ENCODE measurements around the gene C19orf44.
"Not testable (repeated sequence)": the region's sequence is repeated elsewhere in the genome, so short reads cannot be mapped to it uniquely, and the experiment has no call there.

Gene C19orf44

DNA sequence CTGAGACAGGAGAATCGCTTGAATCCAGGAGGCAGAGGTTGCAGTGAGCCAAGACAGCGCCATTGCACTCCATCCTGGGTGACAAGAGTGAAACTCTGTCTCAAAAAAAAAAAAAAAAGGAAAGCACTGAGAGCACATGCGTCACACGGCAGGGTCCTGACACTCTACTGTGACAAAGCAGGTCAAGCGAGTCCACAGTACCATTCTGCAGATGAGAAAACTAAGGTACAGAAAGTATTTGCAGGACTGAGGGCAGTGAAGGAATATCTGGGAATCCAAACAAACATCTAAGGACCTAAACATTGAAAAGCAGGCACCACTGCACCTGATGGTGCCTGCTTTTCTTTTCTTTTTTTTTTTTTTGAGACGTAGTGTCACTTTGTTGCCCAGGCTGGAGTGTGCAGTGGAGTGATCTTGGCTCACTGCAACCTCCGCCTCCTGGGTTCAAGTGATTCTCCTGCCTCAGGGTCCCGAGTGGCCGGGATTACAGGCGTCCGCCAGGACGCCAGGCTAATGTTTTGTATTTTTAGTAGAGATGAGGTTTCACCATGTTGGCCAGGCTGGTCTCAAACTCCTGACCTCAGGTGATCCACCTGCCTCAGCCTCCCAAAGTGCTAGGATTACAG, 29.3 kb upstream of the C19orf44 start:
- in situ Hi-C loops (cut with MboI; ENCODE audit: low sequenced_read_pairs): not testable (repeated sequence)

DNA sequence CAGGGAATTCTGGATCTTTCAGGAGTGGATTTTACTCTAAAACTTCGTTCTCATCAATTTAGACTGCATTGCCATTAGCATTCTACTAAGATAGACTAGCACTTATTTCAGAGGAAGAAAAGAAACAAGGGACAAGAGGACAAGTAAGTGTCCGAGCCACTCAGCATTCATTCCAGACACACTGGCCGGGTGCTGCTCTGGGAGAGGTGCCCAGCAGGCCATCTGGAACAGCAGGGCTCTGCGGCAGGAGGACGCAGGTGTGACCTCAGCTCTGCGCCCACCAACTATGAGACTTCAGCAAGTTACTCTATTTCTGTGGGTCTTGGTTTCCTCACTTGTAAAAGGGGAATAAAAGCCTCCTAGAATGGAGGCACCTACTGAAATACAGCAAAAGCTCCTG, 28.6 kb upstream of the C19orf44 start:
- in situ Hi-C loops (cut with MboI; ENCODE audit: low sequenced_read_pairs): no loop called here

DNA sequence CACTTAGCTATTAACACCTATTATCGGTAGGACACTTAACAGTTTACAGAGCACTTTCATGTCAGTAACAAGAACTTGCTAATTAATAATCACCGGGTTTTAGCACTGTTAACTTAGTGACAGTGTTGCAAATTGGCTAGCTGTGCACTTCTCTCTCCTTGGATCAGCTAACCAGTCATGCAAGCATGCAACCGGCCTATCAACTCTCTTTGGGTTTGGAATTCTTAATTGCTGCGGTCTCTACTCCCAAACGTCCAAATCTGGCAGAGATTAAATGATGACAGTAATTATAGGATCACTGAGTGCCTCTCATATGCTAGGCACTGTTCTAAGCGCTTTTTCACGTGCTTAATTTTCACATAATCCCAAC, 25.7 kb upstream of the C19orf44 start:
- in situ Hi-C loops (cut with MboI; ENCODE audit: low sequenced_read_pairs): no loop called here

DNA sequence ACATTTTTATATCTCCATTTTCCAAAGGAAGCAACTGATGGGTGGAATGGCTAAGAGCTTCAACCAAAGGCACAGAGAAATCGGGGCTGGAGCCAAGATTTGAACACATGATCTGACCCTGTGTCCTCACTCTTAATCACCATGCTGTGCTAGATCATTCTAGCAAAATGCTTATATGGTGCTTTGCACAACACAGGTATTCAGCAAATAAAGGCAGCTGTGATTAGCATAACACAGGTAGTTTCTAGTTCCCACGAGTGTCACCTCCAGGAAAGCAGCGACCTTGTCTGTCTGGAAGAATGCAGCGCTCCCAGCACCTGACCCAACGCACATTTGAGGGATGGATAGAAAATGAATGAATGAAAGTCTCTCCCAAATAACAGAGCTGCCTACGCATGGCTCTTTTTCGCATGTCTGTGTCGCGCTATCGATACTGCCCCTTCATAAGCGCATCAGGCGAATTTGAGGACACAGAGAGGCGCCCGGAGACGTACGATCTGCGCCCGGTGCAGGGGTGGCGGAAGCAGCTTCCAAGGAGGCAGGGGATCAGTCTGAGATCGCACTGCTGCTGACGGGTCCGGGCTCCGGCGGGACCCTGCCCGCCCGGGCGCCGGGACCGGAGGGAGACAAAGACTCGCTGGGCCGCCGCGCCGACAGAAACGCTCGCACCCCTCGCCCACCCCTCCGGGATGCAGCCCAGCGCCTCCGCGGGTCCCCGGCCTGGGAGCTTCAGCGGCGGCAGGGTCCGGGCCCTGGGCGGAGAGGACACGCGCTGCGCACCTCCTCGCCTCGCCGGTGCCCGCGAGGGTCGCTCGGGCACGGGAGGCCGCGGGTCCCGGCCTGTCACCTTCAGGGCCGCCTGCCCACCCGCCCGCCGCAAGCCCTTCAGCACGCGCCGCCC, 25.0 kb upstream of the C19orf44 start:
- in situ Hi-C loops (cut with MboI; ENCODE audit: low sequenced_read_pairs): no loop called here

DNA sequence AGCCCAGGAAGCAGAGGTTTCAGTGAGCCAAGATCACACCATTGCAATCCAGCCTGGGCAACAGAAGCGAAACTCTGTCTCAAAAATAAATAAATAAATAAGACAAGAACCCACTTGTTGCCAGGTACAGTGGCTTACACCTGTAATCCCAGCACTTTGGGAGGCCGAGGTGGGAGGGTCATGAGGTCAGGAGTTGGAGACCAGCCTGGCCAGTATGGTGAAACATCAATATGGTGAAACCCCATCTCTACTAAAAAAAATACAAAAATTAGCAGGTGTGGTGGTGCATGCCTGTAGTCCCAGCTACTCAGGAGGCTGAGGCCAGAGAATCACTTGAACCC, 23.7 kb upstream of the C19orf44 start:
- in situ Hi-C loops (cut with MboI; ENCODE audit: low sequenced_read_pairs): not testable (repeated sequence)

DNA sequence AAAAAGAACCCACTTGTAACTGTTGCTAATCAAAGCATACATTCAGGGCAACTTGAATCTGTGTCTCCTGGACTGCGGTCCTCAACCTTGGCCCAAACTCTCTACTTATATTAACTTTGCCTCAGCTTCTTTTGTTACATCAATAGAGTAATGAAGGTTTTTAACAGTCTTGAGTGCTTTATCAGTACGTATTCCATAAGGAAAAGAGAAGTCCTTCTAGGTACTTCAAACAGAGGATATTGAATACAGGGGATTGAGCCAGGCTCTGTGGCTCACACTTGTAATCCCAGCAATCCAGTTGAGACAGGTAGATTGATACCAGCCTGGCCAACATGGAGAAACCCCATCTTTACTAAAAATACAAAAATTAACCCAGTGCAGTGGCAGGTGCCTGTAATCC, 23.2 kb upstream of the C19orf44 start:
- in situ Hi-C loops (cut with MboI; ENCODE audit: low sequenced_read_pairs): no loop called here

DNA sequence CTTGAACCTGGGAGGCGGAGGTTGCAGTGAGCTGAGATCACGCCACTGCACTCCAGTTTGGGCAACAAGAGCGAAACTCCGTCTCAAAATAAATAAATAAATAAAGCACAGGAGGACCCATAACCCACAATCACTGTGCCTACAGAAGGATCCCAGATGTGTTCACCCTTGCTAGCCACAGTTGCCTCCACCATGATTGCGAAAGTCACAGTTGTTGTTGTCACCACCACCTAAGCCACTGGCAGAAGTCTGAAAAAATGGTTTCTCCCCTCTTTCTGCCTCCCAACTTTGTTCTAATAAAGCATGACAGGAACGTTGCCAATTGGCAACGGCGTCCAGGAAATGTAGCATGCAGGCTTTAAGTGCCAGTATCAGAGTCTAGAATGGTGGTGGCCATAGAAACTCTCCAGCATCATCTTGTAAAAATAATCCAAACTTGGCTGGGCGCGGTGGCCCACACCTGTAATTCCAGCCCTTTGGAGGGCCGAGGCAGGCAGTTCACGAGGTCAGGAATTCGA, 22.3 kb upstream of the C19orf44 start:
- in situ Hi-C loops (cut with MboI; ENCODE audit: low sequenced_read_pairs): no loop called here

DNA sequence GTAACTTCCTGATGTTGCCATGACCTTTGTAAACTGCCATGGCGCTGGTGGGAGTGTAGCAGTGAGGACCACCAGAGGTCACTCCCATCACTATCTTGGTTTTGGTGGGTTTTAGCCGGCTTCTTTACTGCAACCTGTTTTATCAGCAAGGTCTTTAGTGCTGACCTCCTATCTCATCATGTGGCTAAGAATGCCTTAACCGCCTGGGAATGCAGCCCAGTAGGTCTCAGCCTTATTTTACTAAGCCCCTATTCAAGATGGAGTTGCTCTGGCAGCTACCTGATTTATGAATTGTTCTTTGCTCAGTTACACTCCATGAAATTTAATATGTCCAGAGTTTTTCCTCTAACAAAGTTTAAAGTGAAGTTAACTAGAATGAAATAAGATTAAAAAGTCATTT, 19.8 kb upstream of the C19orf44 start:
- in situ Hi-C loops (cut with MboI; ENCODE audit: low sequenced_read_pairs): no loop called here

DNA sequence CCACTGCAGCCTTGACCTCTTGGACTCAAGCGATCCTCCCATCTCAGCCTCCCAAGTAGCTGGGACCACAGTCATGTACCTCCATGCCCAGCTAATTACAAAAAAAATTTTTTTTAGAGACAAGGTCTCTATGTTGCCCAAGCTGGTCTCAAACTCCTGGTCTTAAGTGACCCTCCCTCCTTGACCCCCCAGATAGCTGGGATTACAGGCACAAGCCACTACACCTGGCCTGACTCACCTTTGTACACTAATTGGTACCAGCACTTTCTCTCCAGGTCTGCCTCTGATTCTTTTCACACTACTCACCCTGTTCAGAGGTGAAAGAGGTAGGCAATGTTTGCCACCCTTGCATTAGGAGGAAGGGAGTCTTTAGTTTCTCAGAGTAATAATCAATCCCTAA, 18.9 kb upstream of the C19orf44 start:
- in situ Hi-C loops (cut with MboI; ENCODE audit: low sequenced_read_pairs): no loop called here

DNA sequence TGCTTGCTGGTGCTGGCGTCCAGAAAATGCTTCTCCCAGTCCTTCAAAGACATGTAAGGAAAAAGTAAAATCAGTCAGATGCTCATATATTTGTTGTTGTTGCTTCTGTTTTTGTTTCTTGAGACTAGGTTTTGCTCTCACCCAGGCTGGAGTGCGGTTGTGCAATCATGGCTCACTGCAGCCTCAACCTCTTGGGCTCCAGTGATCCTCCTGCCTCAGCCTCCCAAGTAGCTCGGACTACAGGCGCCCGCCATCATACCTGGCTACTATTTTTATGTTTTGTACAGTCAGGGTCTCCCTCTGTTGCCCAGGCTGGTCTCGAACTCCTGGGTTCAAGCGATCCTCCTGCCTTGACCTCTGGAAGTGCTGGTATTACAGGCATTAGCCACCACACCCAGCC, 13.4 kb upstream of the C19orf44 start:
- in situ Hi-C loops (cut with MboI; ENCODE audit: low sequenced_read_pairs): no loop called here

DNA sequence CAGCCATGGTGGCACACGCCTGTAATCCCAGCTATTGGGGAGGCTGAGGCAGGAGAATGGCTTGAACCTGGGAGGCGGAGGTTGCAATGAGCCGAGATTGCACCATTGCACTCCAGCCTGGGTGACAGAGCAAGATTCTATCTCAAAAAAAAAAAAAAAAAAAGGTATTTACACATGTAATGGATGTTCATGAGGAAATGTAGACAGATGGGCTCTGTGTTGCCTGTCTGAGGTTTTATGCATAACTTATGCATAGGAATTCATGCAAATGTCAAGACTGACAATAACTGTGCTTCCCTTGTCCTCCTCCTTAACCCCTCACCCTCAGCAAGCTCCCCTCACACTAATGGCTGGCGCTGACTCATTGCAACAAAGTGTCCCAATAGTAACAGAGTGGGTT, 9.7 kb upstream of the C19orf44 start:
- in situ Hi-C loops (cut with MboI; ENCODE audit: low sequenced_read_pairs): not testable (repeated sequence)

DNA sequence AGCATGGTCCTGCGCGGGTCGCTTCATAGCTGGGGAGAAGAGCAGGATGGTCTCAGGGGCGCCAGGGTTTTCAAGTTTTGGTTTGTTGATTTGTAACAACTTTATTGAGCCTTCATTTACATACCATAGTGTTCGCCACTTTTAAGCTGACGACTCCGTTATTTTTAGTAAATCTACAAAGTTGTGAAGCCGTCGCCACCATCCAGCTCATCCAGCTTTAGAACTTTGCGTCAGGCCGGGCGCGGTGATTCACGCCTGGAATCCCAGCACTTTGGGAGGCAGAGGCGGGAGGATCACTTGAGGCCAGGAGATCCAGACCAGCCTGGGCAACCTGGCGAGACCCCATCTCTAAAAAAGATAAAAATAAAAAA, 404 bp downstream of the C19orf44 start:
- in situ Hi-C loops (cut with MboI; ENCODE audit: low sequenced_read_pairs): no loop called here

DNA sequence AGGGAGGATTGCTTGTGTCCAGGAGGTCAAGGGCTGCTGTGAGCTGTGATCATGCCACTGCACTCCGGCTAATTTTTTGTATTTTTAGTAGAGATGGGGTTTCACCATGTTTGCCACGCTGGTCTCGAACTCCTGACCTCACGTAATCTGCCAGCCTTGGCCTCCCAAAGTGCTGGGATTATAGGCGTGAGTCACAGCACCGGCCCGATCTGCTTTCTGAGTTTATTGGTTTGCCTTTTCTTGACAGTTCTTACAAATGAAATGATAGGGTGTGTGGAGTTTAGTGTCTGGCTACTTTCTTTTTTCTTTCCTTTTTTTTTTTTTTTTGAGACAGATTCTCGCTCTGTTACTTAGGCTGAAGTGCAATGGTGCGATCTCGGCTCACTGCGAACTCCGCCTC, 848 bp downstream of the C19orf44 start:
- in situ Hi-C loops (cut with MboI; ENCODE audit: low sequenced_read_pairs): no loop called here

DNA sequence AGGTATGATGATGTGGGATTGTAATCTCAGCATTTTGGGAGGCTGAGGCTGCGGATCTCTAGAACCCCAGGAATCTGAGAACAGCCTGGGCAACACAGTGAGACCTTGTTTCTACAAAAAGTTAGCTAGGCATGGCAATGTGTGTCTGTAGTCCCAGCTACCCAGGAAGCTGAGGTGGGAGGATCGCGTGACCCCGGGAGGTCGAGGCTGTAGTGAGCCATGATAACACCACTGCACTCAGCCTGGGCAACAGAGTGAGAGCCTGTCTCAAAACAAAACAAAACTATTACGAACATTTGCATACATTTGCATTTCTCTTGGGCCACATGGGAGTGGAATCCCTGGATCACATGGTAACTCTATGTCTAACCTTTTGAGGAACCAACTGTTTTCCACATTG, 1.6 kb downstream of the C19orf44 start:
- in situ Hi-C loops (cut with MboI; ENCODE audit: low sequenced_read_pairs): no loop called here

DNA sequence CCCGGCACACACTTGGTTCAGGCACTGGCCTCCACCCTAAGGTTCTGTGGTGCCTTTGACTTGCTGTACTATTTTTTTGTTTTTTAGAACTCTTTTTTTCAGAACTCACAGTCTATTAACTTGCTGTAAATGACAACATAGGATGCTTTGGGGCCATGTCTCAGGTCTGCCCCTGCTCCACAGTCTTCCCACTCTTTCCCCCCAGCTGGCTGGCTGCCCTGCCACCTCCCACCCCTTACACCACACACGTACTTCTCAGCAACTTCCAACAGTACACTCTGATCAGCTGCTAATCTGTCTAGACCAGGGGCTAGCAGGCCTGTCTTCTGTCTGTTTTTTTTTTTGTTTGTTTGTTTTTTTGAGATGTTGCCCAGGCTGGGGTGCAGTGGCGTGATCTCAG, 8.1 kb downstream of the C19orf44 start:
- in situ Hi-C loops (cut with MboI; ENCODE audit: low sequenced_read_pairs): no loop called here

DNA sequence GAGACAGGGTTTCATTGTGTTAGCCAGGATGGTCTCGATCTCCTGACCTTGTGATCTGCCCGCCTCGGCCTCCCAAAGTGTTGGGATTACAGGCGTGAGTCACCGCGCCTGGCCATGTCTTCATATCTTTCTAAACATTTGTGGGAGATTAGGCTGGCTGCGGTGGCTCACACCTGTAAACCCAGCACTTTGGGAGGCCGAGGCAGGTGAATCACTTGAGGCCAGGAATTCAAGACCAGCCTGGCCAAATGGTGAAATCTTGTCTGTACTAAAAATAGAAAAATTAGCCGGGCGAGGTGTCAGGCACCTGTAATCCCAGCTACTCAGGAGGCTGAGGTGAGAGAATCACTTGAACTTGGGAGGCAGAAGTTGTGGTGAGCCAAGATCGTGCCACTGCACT, 10.0 kb downstream of the C19orf44 start:
- in situ Hi-C loops (cut with MboI; ENCODE audit: low sequenced_read_pairs): not testable (repeated sequence)

DNA sequence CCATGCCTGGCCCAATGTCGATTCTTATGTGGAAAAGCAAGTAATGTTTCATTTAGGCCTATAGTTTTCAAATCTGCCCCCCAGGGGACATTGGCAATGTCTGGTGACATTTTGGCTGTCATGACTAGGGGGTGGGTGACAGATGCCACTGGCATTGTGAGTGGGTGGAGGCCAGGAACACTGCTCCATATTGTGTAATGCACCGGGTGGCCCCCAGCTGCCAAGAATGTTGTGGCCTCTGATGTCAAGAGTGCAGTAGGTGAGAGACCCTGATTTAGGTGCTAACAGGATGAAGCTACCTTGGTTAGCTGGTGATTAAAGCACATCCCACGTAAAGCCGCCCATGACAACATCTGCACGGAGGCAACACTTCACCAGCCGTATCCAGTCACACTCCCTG, 10.8 kb downstream of the C19orf44 start:
- in situ Hi-C loops (cut with MboI; ENCODE audit: low sequenced_read_pairs): no loop called here

DNA sequence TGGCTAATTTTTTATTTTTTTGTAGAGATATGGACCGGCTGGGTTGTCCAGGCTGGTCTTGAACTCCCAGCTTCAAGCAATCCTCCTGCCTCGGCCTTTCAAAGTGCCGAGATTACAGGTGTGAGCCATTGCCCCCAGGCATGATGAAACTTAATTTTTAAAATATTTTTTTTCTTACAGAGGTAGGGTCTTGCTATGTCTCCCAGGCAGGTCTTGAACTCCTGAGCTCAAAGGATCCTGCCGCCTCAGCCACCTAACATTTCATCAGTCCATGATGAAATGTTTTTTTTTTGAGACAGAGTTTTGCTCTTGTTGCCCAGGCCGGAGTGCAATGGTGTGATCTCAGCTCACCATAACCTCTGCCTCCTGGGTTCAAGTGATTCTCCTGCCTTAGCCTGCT, 12.4 kb downstream of the C19orf44 start:
- in situ Hi-C loops (cut with MboI; ENCODE audit: low sequenced_read_pairs): no loop called here

DNA sequence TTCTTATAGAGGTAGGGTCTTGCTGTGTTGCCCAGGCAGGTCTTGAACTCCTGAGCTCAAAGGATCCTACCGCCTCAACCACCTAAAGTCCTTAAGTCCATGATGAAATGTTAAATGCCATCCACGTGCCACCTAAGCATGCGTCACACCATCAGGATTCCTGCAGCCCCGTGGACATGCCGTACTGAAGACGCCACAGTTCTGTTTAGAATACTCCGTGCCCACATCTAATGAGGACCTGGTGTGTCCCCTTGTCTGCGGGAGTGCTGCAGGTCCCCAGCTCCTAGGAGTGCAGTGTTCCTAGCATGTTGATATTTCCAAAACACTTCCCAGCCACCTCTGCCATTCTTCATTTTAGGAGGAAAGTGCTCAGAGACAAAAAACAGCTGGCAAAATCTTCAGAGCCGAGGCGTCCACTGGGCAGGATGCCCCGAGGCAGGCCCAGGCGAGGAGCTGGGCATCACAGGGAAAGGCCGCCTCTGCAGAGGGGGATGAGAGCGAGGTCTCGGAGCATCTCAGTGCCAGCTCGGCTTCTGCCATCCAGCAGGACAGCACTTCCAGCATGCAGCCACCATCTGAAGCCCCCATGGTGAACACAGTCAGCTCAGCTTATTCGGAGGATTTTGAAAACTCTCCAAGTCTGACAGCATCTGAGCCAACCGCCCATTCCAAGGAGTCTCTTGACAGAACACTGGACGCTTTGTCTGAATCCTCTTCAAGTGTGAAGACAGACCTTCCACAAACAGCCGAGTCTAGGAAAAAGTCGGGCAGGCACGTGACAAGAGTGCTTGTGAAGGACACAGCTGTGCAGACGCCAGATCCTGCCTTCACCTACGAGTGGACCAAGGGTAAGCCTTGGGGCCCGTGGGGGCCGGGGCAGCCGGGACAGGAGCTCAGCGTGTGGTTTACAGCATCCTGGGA, 13.2 kb downstream of the C19orf44 start:
- in situ Hi-C loops (cut with MboI; ENCODE audit: low sequenced_read_pairs): no loop called here

DNA sequence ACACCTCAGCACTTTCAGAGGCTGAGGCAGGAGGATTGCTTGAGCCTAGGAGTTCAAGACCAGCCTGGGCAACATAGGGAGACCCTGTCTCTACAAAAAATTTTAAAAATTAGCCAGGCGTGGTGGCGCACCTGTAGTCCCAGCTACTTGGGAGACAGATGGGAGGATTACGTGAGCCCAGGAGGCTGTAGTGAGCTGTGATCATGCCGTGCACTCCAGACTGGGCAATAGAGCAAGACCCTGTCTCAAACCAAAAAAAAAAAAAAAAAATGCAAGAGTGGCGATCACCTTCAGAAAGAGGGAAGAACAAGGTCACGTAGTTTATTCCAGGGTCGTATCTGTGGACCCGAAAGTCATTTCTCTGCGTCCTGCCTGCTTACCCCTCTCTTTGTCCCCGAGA, 16.4 kb downstream of the C19orf44 start:
- in situ Hi-C loops (cut with MboI; ENCODE audit: low sequenced_read_pairs): not testable (repeated sequence)

DNA sequence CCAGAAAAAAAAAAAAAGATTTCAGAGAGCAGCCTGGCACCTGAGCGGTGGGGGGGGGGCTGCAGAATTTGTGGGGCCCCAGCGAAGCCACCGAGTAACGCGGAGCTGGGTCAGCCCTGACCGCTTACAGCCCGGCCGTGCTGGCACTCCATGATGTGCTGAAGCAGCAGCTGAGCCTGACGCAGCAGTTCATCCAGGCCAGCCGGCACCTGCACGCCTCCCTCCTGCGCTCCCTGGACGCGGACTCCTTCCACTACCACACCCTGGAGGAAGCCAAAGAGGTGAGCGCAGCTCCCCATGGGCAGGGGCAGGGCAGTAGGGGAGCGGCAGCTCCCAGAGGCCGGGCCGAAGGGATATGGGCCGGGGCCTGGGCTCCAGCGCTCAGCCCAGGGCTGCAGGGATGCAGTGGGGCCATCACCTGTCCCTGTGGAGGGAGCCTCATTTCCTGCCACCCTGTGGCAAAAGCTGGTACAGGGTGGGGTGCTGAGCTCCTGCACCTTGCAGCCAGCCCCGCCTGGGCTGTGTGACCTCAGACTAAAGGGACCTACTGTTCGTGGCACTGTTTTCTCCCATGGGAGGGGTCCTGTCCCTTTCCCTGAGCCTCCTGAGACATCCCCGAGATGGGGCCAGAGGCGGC, 18.3 kb downstream of the C19orf44 start:
- in situ Hi-C loops (cut with MboI; ENCODE audit: low sequenced_read_pairs): no loop called here

All from HL-60/S4 (cell line).